MM.1S (cell line): ENCODE measurements around the gene RAB43.

Source experiments
- DNase-seq: peaks from one replicate; pipeline ENCODE4 v3.0.0-alpha.2; 2015
- H2AFZ ChIP-seq: fragments of 300-600 bp; sonication (generic); 2 replicates; pipeline ENCODE4 v1.6.0; 2016; ENCODE audit warnings: antibody characterized with exemption, low read length
- H3F3A ChIP-seq: fragments of 300-600 bp; sonication (generic); 2 replicates; pipeline ENCODE4 v1.6.1; 2016; ENCODE audit warnings: mild to moderate bottlenecking, antibody characterized with exemption, low read length, moderate library complexity, mixed read lengths; ENCODE audit not compliant: insufficient read depth
- H3K27ac ChIP-seq: fragments of 300-600 bp; sonication (generic); 2 replicates; pipeline ENCODE4 v1.5.1; 2016; ENCODE audit warnings: mild to moderate bottlenecking, low read length
- H3K27me3 ChIP-seq: fragments of 300-600 bp; sonication (generic); replicated peaks from 2 replicates; pipeline ENCODE4 v1.6.0; 2016; ENCODE audit warnings: low read length; ENCODE audit not compliant: insufficient read depth
- H3K36me3 ChIP-seq: fragments of 300-600 bp; sonication (generic); replicated peaks from 2 replicates; pipeline ENCODE4 v1.6.1; 2016; ENCODE audit warnings: mild to moderate bottlenecking, low read length, mixed read lengths; ENCODE audit not compliant: insufficient read depth
- H3K4me1 ChIP-seq: fragments of 300-600 bp; sonication (generic); 2 replicates; pipeline ENCODE4 v1.6.1; 2016; ENCODE audit warnings: low read length, mixed read lengths
- H3K4me2 ChIP-seq: fragments of 300-600 bp; sonication (generic); 2 replicates; pipeline ENCODE4 v1.6.0; 2016; ENCODE audit warnings: low read depth, low read length
- H3K4me3 ChIP-seq: fragments of 300-600 bp; sonication (generic); 2 replicates; pipeline ENCODE4 v1.5.1; 2016; ENCODE audit warnings: low read length, mixed read lengths
- H3K79me2 ChIP-seq: fragments of 300-600 bp; sonication (generic); 2 replicates; pipeline ENCODE4 v1.6.1; 2016; ENCODE audit warnings: mixed run types, low read length, mixed read lengths
- H3K9ac ChIP-seq: fragments of 300-600 bp; sonication (generic); 2 replicates; pipeline ENCODE4 v1.6.1; 2016; ENCODE audit warnings: low read length, mixed read lengths
- H3K9me2 ChIP-seq: fragments of 300-600 bp; sonication (generic); replicated peaks from 2 replicates; pipeline ENCODE4 v1.6.1; 2016; ENCODE audit warnings: mild to moderate bottlenecking, low read length, mixed read lengths; ENCODE audit not compliant: insufficient read depth
- H3K9me3 ChIP-seq: fragments of 300-600 bp; sonication (generic); replicated peaks from 2 replicates; pipeline ENCODE4 v1.6.1; 2016; ENCODE audit warnings: mild to moderate bottlenecking, low read length, mixed read lengths; ENCODE audit not compliant: insufficient read depth
- H4K20me1 ChIP-seq: fragments of 300-600 bp; sonication (generic); 2 replicates; pipeline ENCODE4 v1.6.1; 2016; ENCODE audit warnings: mild to moderate bottlenecking, low read length, moderate library complexity, mixed read lengths; ENCODE audit not compliant: insufficient read depth
- CTCF ChIP-seq: fragments of 300-600 bp; sonication (generic); IDR thresholded peaks from 2 replicates; pipeline ENCODE4 v1.5.1; 2016; ENCODE audit warnings: antibody characterized with exemption, low read length, mixed read lengths
- EZH2 ChIP-seq: fragments of 300-600 bp; sonication (generic); optimal IDR thresholded peaks from 2 replicates; pipeline ENCODE3; 2017; ENCODE audit warnings: low read depth, mild to moderate bottlenecking, antibody characterized with exemption, low read length, mixed read lengths
- EZH2phosphoT487 ChIP-seq: fragments of 300-600 bp; sonication (generic); IDR thresholded peaks from 2 replicates; pipeline ENCODE4 v1.6.1; 2018; ENCODE audit warnings: antibody characterized with exemption, low read length

The RAB43 gene

DNA sequence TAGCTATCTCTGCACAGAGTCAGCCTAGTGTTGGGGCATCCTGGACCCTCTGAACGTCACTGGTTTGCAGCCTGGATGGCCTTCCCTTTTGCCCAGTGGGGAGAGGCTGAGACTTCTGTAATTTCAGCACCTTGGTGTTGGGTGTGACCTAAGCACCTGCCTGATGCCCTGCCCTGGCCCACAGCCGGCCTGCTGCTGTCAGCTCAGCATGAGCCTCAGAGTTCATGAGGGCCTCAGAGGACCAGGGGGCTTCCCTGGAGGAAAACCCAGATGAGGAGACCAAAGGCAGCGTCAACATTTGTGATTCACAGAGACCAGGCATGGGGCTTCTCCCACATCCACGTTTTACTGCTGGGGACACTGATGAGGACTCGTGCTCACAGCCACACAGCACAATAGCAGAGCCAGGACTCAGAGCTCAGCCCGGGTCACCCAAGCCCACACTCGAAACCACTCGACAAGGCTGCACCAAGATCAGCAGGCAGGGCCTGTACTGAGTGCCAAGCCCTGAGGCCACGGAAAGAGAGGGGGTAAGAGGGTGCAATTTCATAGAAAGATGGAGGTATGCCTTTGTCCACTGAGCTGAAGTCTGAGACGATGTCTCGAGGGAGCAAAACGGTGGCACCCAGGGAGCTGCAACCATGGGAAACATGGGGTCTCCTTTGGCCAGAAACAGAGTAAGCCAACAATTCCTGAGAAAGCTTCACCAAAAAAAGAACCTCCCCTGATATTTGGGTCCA is 70.9 kb downstream of the RAB43 start:
- Histone ChIP-seq H3K4me3 (no peak overlapping the region), H3K79me2 (no peaks in the 10 kb centered on the region), H3K27ac (no peak overlapping the region), H3K27me3 (peaks cover 8% of the 10 kb centered on the region; the same call in 1 of the 2 replicates), H3K4me2 (no peak overlapping the region), H4K20me1 (no peaks in the 10 kb centered on the region), H2AFZ (no peak overlapping the region), H3K36me3 (no peaks in the 10 kb centered on the region), H3F3A (0 out of 2 replicates have a peak, but pooled peaks cover 2% of the 10 kb centered on the region), H3K9me2 (no peaks in the 10 kb centered on the region), H3K9ac (no peak overlapping the region), H3K4me1 (peaks cover 6% of the 10 kb centered on the region; the same call in 1 of the 2 replicates), H3K9me3 (no peaks in the 10 kb centered on the region)
- no peak for TF ChIP-seq EZH2
- no peak for TF ChIP-seq CTCF
- TF ChIP-seq EZH2phosphoT487: no peak
- DNase-seq: no peak

DNA sequence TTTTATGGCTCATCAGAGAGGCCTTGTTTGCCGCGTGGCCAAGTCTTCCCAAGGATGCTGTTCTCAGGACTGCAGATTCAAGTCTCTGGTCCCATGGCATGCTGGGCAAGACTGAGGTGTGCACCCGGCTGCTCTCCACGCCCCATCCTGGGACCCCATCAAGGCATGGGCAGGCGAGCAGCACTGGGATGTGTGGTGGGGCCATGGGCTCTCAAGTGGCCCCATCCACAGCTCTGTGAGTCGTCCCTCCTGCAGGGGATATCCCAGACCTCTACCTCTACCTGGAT is 74.1 kb downstream of the RAB43 start:
- Histone ChIP-seq H3F3A (no peaks in the 10 kb centered on the region), H3K36me3 (no peaks in the 10 kb centered on the region), H3K9ac (no peak overlapping the region), H2AFZ (no peak overlapping the region), H3K4me2 (no peak overlapping the region), H3K27me3 (peaks cover 8% of the 10 kb centered on the region; the same call in 1 of the 2 replicates), H3K79me2 (no peaks in the 10 kb centered on the region), H4K20me1 (no peaks in the 10 kb centered on the region), H3K9me2 (no peaks in the 10 kb centered on the region), H3K9me3 (no peaks in the 10 kb centered on the region), H3K27ac (no peak overlapping the region), H3K4me1 (no peaks in the 10 kb centered on the region), H3K4me3 (no peak overlapping the region)
- TF ChIP-seq EZH2: no peak
- no peak for TF ChIP-seq EZH2phosphoT487
- no peak for TF ChIP-seq CTCF
- DNase-seq: no peak

GRCh38 chr3:129046732-129047552 is 74.7 kb downstream of the RAB43 start:
- Histone ChIP-seq H3K9me2 (no peaks in the 10 kb centered on the region), H4K20me1 (no peaks in the 10 kb centered on the region), H3K79me2 (no peaks in the 10 kb centered on the region), H3K36me3 (no peaks in the 10 kb centered on the region), H3K4me3 (no peak overlapping the region), H3K27ac (no peak overlapping the region), H3K9ac (no peak overlapping the region), H3K4me2 (no peak overlapping the region), H3K4me1 (no peaks in the 10 kb centered on the region), H2AFZ (no peak overlapping the region), H3K9me3 (no peaks in the 10 kb centered on the region), H3K27me3 (peaks cover 8% of the 10 kb centered on the region; the same call in 1 of the 2 replicates), H3F3A (no peaks in the 10 kb centered on the region)
- no peak for DNase-seq
- no peak for TF ChIP-seq CTCF
- no peak for TF ChIP-seq EZH2
- TF ChIP-seq EZH2phosphoT487: no peak
